K562 (cell line): ENCODE data around the gene CCNY. TPM values are rescaled to one million over a fixed set of nuclear protein-coding genes. Genes with fewer than 3 reads are reported as not detected.

Experiments
- ATAC-seq: fragments of 200-7000 bp; cut with Tn5 transposase; 3 replicates; pipeline ENCODE4 v1.9.1; 2020; ENCODE audit warnings: moderate library complexity
- BruUV-seq: library from RNA; stranded (reverse); fragments of 400-500 nt; replicated peaks from 2 replicates; lab custom pipeline; 2021; lab: Mats Ljungman, UMichigan
- CTCF ChIA-PET: fragments of 300-600 bp; formaldehyde crosslinking; extraction: SDS; loops from one replicate; lab custom pipeline; 2021; ENCODE audit warnings: low intra/inter-chr PET ratio; lab: Yijun Ruan, JAX
- POLR2A ChIA-PET: fragments of 300-600, 350-650 bp; sonication (Branson Sonifier 250); formaldehyde crosslinking; extraction: SDS; loops from one replicate; lab custom pipeline; 2021; ENCODE audit warnings: antibody characterized with exemption, inconsistent platforms; lab: Yijun Ruan, JAX
- DNase-seq, 4 experiments: peaks; one replicate each; pipeline versions ENCODE4 v3.0.0 to v3.0.0-alpha.2; 2011 to 2018; ENCODE audit warnings: low spot score in 3 of 4, mixed read lengths in 3 of 4; ENCODE audit errors: extremely low read depth in 1 of 4
- FAIRE-seq: peaks from 2 replicates; lab custom pipeline; 2011; peaks lifted over from hg19 to GRCh38; lab: Jason Lieb, UNC
- H2AFZ ChIP-seq: 2 replicates; pipeline ENCODE4 v1.6.0; 2011; ENCODE audit warnings: low read depth, low read length, control low read depth, inconsistent platforms
- H3K27ac ChIP-seq: fragments of 200-600 bp; 3 replicates; pipeline ENCODE4 v1.8.0; 2011; ENCODE audit warnings: low read depth, mild to moderate bottlenecking, control low read depth, inconsistent platforms, low read length, moderate library complexity, mixed read lengths; ENCODE audit errors: extremely low read depth
- H3K27me3 ChIP-seq, 2 experiments: fragments of 300-600 bp in 1 of 2; 2 replicates in 1 of 2; 3 replicates in 1 of 2; pipeline versions ENCODE4 v1.6.0 to v1.8.0; 2011; ENCODE audit warnings: inconsistent platforms in 2 of 2, low read length in 2 of 2, mild to moderate bottlenecking in 1 of 2, mixed read lengths in 1 of 2, moderate library complexity in 1 of 2; ENCODE audit not compliant: control insufficient read depth in 2 of 2, insufficient read depth in 2 of 2
- H3K36me3 ChIP-seq: fragments of 300-600 bp; 3 replicates; pipeline ENCODE4 v1.8.0; 2011; ENCODE audit warnings: mild to moderate bottlenecking, low read length, inconsistent platforms; ENCODE audit not compliant: control insufficient read depth, insufficient read depth
- H3K4me1 ChIP-seq, 2 experiments: fragments of 200-600 bp in 1 of 2; replicated peaks in 1 of 2; 2 replicates in 1 of 2; 3 replicates in 1 of 2; pipeline versions ENCODE4 v1.5.1 to v1.8.0; 2011; ENCODE audit warnings: inconsistent platforms in 2 of 2, low read length in 2 of 2, mild to moderate bottlenecking in 1 of 2, mixed read lengths in 1 of 2, moderate library complexity in 1 of 2; ENCODE audit not compliant: control insufficient read depth in 2 of 2, insufficient read depth in 2 of 2
- H3K4me2 ChIP-seq: 2 replicates; pipeline ENCODE4 v1.6.1; 2011; ENCODE audit warnings: low read length, control low read depth, inconsistent platforms, mixed read lengths; ENCODE audit not compliant: insufficient read depth
- H3K4me3 ChIP-seq: fragments of 200-600 bp; sonication (generic), shearing (Covaris generic); 2 replicates; pipeline ENCODE4 v1.5.1; 2016; ENCODE audit warnings: control low read depth, inconsistent platforms
- H3K79me2 ChIP-seq: fragments of 200-600 bp; 3 replicates; pipeline ENCODE4 v1.8.0; 2011; ENCODE audit warnings: low read length, inconsistent platforms; ENCODE audit not compliant: control insufficient read depth, insufficient read depth
- H3K9ac ChIP-seq, 2 experiments: 2 replicates each; pipeline versions ENCODE4 v1.6.0 to v1.6.1; 2011; ENCODE audit warnings: low read depth in 2 of 2, low read length in 2 of 2, control low read depth in 1 of 2, inconsistent platforms in 1 of 2, mild to moderate bottlenecking in 1 of 2, mixed read lengths in 1 of 2; ENCODE audit not compliant: insufficient read depth in 1 of 2
- H3K9me1 ChIP-seq: one replicate; pipeline ENCODE4 v1.6.0; 2011; ENCODE audit warnings: inconsistent platforms, mild to moderate bottlenecking, low read length, moderate library complexity; ENCODE audit not compliant: control insufficient read depth, insufficient read depth
- H3K9me3 ChIP-seq: replicated peaks from 2 replicates; pipeline ENCODE4 v1.5.1; 2011; ENCODE audit warnings: low read depth, low read length, inconsistent platforms; ENCODE audit not compliant: control insufficient read depth, insufficient read depth
- H4K20me1 ChIP-seq: replicated peaks from 2 replicates; pipeline ENCODE4 v1.6.1; 2011; ENCODE audit warnings: low read length, inconsistent platforms, mixed read lengths; ENCODE audit not compliant: control insufficient read depth, insufficient read depth
- L3MBTL2 ChIP-seq: fragments of 450-650 bp; IDR thresholded peaks from 2 replicates; pipeline ENCODE4 v1.6.1; 2016; ENCODE audit warnings: mild to moderate bottlenecking, moderate library complexity
- NFRKB ChIP-seq: fragments of 450-650 bp; IDR thresholded peaks from 2 replicates; pipeline ENCODE4 v1.6.1; 2016; ENCODE audit warnings: low read depth
- POLR2A ChIP-seq: fragments of 450-650 bp; conservative IDR thresholded peaks from 2 replicates; pipeline ENCODE4 v1.6.1; 2016
- TSHZ1 ChIP-seq: fragments of 250-450 bp; sonication (Bioruptor Pico); IDR thresholded peaks from 2 replicates; pipeline ENCODE4 v1.4.0; 2020; ENCODE audit warnings: mild to moderate bottlenecking, moderate library complexity
- ZBTB26 ChIP-seq: fragments of 450-650 bp; formaldehyde crosslinking; IDR thresholded peaks from 2 replicates; pipeline ENCODE4 v1.4.0; 2022; ENCODE audit warnings: missing genetic modification characterization
- ZNF316 ChIP-seq: fragments of 450-650 bp; IDR thresholded peaks from 2 replicates; pipeline ENCODE4 v1.6.1; 2016
- WGBS: fragments of 100-300 bp; shearing (Covaris generic); methylation state at CpG from one replicate; pipeline ENCODE4 v1.1.6; 2016; ENCODE audit warnings: low coverage, mixed read lengths; ENCODE audit not compliant: insufficient coverage; ENCODE audit errors: missing lambda C conversion rate; 5-methylcytosine and 5-hydroxymethylcytosine counted together
- in situ Hi-C: fragments of 300-500 bp; cut with MboI; formaldehyde crosslinking; loops from 4 replicates; pipeline ENCODE4 v1.15.0; 2018; ENCODE audit warnings: inconsistent platforms, mixed read lengths
- intact Hi-C: fragments of 100-400 bp; cut with micrococcal nuclease; formaldehyde crosslinking; loops from 2 replicates; pipeline ENCODE4 v1.14.2; 2022
- polyA plus RNA-seq, 8 experiments: library from polyadenylated mRNA; depleted of rRNA in 4 of 8; stranded (reverse) in 5 of 8; unstranded in 3 of 8; fragments of >200 nt; fragmentation: Nextera tagmentation in 2 of 8; fragmentation: Illumina TruSeq in 1 of 8; extraction: Ambion mirVana in 2 of 8; extraction: Trizol in 1 of 8; gene quantifications; 2 replicates each; pipeline versions ENCODE4 v1.2.1 to v1.2.3, GENCODE V29; 2011 to 2014; ENCODE audit warnings: inconsistent platforms in 1 of 8, missing spikeins in 1 of 8
- total RNA-seq, 7 experiments: library from RNA; depleted of rRNA in 6 of 7; stranded (reverse); fragments of >200 nt in 6 of 7; fragmentation: Illumina TruSeq in 2 of 7; extraction: Trizol in 2 of 7; gene quantifications; 2 replicates each; pipeline versions ENCODE4 v1.2.1 to v1.2.3, GENCODE V29; 2011 to 2021; ENCODE audit warnings: low replicate concordance in 1 of 7
- TF ChIP-seq, protein P1 (sequence below), 2 experiments: fragments of 450-650 bp in 1 of 2; sonication (generic) in 1 of 2; formaldehyde crosslinking in 1 of 2; IDR thresholded peaks in 1 of 2; conservative IDR thresholded peaks in 1 of 2; 2 replicates each; pipeline versions ENCODE4 v1.6.1 to v1.8.1; 2016 to 2023; ENCODE audit warnings: mild to moderate bottlenecking in 2 of 2, moderate library complexity in 2 of 2, inconsistent platforms in 1 of 2, missing genetic modification reagents in 1 of 2

Gene CCNY
- total and polyA plus RNA-seq, 9 of the 15 experiments (the other 6 are each of a cell fraction or from before 2014, with no cell fraction given), result 8.4 to 109 (median 38.6) TPM

DNA sequence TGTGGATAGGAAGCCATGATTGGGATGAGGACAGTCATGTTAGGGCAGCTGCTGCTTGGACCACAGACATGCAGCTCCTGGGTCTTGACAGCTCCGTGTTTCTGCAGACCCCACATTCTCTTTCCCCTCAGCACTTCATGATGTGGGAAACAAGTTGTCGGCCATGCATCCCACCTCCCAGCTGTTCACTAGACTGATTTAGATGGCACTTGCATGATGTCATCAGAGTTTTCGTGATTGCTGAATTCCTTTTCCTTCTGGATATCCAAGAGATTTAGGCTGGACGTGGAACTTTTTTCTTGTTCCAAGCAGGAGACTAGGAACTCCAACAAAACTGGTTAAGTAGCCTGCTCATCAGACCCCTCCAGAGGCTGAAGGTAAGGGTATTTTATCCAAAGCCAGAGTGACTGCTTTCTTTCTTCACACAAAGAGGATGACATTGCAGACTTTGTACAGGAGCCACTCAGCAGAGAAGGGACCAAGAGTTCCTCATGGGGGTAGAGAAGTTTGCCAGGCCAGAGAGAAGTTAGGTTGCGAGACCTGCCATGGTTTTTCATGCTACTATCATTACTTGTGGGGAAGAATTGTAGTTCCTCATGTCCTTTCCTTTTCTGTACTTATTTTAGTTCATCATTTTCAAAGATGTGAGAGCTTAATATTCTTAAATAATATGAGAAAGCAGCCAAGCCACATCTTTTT lies 151.2 kb downstream of the CCNY start:
- ATAC-seq (no peak), FAIRE-seq (no peak), DNase-seq (no peak)
- Histone ChIP-seq H3K4me1 (peaks cover 8% of the 10 kb centered on the region in 2 experiments), H3K9me1 (peaks cover under 1% of the 10 kb centered on the region), H3K27ac (no peak overlapping the region), H3K4me3 (no peak overlapping the region), H2AFZ (no peak overlapping the region), H4K20me1 (peaks cover 8% of the 10 kb centered on the region; the same call in 1 of the 2 replicates), H3K4me2 (no peak overlapping the region), H3K27me3 (no peaks in the 10 kb centered on the region), H3K36me3 (peaks cover 40% of the 10 kb centered on the region; the same call in 2 of the 3 replicates), H3K9me3 (no peaks in the 10 kb centered on the region), H3K79me2 (peaks cover 33% of the 10 kb centered on the region), H3K9ac (no peak overlapping the region)
- no TSS peak for BruUV-seq
- ChIA-PET CTCF (interaction anchor here (0.6 kb wide), 1 partner anchor 244 kb away, joined by 3 read pairs; no protein-coding TSS in a partner anchor), POLR2A (interaction anchor here (0.6 kb wide), 1 partner anchor 37 kb away, joined by 3 read pairs; no protein-coding TSS in a partner anchor)
- intact Hi-C loops, result no loop called here
- TF ChIP-seq POLR2A, result no peak
- TF ChIP-seq, protein P1, sequence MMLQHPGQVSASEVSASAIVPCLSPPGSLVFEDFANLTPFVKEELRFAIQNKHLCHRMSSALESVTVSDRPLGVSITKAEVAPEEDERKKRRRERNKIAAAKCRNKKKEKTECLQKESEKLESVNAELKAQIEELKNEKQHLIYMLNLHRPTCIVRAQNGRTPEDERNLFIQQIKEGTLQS (IDR thresholded peaks at IDR 0.05), result 0 out of 2 replicates have a peak, but pooled peaks have one; percentile 8
- TF ChIP-seq, protein P1 (CRISPR knock-in tag; conservative IDR thresholded peaks at IDR 0.05), result no peak
- in situ Hi-C loops, result no loop called here
- 85% methylated on average over 5 of the region's 5 CpGs for WGBS

GRCh38 chr10:35488228-35488627 lies 151.9 kb downstream of the CCNY start:
- 93% methylated on average over 7 of the region's 9 CpGs for WGBS
- DNase-seq, result no peak
- no TSS peak for BruUV-seq
- TF ChIP-seq ZBTB26 (no peak), ZNF316 (no peak), L3MBTL2 (no peak), TSHZ1 (CRISPR knock-in tag) (no peak), NFRKB (no peak)

More at GRCh38 chr10:35488228-35488627, 151.9 kb downstream of the CCNY start:
- peaks cover 33% of the 10 kb centered on the region; the same call in 2 of the 3 replicates for H3K79me2 ChIP-seq
- H3K36me3 ChIP-seq, result peaks cover 42% of the 10 kb centered on the region; the same call in 2 of the 3 replicates
- no peak overlapping the region for H3K9ac ChIP-seq
- intact Hi-C loops (no loop called here), in situ Hi-C loops (no loop called here)
- no peaks in the 10 kb centered on the region for H3K27me3 ChIP-seq
- H3K4me2 ChIP-seq, result no peak overlapping the region
- H3K9me3 ChIP-seq, result no peaks in the 10 kb centered on the region
- ChIA-PET POLR2A (no interaction called here), CTCF (no interaction called here)
- peaks cover 15% of the 10 kb centered on the region for H4K20me1 ChIP-seq
- H3K9me1 ChIP-seq, result no peaks in the 10 kb centered on the region
- no peak for ATAC-seq
- no peak overlapping the region for H2AFZ ChIP-seq
- no peak for FAIRE-seq
- no peak overlapping the region for H3K27ac ChIP-seq
- no peak overlapping the region for H3K4me3 ChIP-seq
- peaks cover 13 to 16% of the 10 kb centered on the region in 2 experiments for H3K4me1 ChIP-seq
